ENCODE measurements around the gene CENPM. TPM values are rescaled to one million over a fixed set of nuclear protein-coding genes. Genes with fewer than 3 reads are reported as not detected.

CENPM gene
- total RNA-seq, 2 experiments from 2014 or later = 189 to 354 TPM

DNA sequence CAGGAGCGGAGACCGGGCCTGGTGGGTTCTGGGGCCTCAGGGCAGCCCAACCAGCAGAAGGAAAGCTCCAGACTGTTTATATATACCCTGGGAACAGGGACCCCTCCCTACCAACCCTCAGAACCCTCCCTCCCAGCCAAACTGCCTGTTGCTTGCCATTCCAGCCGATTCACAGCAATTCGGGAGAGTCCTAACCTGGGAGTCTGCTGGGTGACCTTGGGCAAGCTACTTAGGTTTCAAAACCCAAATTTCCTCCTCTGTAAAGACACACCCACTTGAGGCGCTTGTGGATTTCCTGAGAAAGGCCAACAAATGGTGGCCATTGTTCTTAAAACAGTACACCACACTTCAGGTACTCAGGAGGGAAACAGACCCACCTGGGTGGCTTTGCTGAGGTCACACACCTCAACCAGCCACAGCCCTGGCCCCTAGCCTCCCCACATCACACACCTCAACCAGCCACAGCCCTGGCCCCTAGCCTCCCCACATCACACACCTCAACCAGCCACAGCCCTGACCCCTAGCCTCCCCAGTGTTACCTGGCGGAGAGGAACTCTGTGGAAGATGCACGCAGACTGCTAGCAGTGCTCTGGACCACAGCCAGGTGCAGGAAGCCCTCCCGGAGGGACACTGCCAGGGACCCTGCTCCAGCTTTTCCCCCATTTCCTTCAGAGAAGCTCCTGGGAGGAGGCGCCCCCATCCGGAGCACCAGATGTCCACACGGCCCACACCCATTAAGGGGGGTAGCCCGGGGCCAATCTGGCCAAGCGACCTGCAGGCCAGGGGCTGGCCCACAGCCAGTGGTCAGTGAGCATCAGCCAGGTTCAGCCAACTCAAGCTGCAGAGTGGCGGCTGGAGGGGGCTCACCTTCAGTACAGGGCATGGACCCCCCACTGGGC is 38.3 kb downstream of the CENPM start:
- Histone ChIP-seq H3K36me3 (ENCODE audit: insufficient read depth, low read length) (peaks cover 43% of the 10 kb centered on the region), H3K4me2 (ENCODE audit: low read length) (no peak overlapping the region), H3K79me2 (ENCODE audit: insufficient read depth, low read depth, low read length) (no peaks in the 10 kb centered on the region), H3K9me2 (ENCODE audit: insufficient read depth, low read length) (no peaks in the 10 kb centered on the region), H2AFZ (ENCODE audit: low read length) (no peak overlapping the region), H3K4me3 (ENCODE audit: low read depth, low read length, poor library complexity, severe bottlenecking) (no peak overlapping the region), H3K4me1 (ENCODE audit: insufficient read depth, low read length, poor library complexity, severe bottlenecking) (peaks cover 12% of the 10 kb centered on the region), H4K20me1 (ENCODE audit: insufficient read depth, low read length) (0 out of 2 replicates have a peak, but pooled peaks cover 3% of the 10 kb centered on the region), H3K9me3 (ENCODE audit: low read length) (no peaks in the 10 kb centered on the region), H3K27ac (ENCODE audit: low read depth, low read length, poor library complexity, severe bottlenecking) (no peak overlapping the region)
- ChIA-PET POLR2A (no interaction called here), CTCF (ENCODE audit: unreplicated experiment) (no interaction called here)
- intact Hi-C loops (cut with micrococcal nuclease; ENCODE audit: unreplicated experiment) = no loop called here
- no peak for DNase-seq (ENCODE audit: low spot score)
- TF ChIP-seq, protein P1, sequence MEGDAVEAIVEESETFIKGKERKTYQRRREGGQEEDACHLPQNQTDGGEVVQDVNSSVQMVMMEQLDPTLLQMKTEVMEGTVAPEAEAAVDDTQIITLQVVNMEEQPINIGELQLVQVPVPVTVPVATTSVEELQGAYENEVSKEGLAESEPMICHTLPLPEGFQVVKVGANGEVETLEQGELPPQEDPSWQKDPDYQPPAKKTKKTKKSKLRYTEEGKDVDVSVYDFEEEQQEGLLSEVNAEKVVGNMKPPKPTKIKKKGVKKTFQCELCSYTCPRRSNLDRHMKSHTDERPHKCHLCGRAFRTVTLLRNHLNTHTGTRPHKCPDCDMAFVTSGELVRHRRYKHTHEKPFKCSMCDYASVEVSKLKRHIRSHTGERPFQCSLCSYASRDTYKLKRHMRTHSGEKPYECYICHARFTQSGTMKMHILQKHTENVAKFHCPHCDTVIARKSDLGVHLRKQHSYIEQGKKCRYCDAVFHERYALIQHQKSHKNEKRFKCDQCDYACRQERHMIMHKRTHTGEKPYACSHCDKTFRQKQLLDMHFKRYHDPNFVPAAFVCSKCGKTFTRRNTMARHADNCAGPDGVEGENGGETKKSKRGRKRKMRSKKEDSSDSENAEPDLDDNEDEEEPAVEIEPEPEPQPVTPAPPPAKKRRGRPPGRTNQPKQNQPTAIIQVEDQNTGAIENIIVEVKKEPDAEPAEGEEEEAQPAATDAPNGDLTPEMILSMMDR (conservative IDR thresholded peaks at IDR 0.05; ENCODE audit: low read length) = no peak
- TF ChIP-seq EZH2phosphoT487 (IDR thresholded peaks at IDR 0.05; ENCODE audit: borderline replicate concordance, low read depth, low read length) = no peak
- BruUV-seq (replicated peaks) = no TSS peak

DNA sequence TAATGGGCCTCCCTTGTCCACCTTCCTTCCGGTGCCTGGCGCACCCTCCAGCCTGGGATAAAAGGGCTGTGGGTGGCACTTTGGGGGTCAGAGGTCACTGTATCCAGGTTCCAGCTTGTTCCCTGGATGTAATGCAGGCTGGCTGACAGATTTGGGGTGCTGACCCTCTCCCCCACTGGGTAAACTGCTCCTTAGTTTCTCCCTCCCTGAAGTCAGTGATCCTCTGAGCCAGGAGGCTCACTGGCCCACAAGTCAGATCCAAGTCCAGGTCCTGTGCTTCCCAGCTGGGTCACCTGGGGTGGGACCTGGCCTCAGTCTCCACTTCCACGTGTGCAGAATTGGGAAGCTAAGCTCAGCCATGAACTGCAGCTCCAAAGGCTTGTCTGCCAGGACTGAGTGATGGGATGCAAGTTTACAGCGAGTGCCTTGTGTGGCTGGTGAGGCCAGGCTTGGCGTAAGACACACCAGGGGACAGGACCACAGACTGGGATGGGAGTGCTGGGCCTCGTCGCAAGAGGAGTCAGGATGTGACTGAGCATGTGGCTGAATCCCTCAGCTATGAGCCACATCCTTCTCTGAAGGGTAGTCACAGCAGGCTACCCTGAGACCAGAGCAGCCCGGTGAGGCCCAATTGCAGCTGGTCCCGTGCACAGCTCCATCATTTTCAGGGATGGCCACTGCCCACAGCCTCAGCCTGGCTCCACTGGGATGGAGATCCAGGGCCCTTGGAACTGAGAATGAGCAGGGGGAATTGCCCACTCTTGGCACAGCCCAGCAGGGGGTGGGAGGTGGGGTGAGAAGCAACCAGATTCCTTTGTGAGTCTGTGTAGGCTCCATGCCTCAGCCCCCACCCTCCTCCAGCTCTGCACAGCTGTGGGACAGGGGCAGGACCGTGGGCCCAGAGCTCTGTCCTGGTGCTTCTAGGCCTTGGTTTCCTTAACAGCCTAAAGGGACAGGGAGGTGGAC is 39.2 kb downstream of the CENPM start:
- CTCF ChIA-PET (ENCODE audit: unreplicated experiment) = no interaction called here
- POLR2A ChIA-PET = no interaction called here
- Histone ChIP-seq H3K4me1 (ENCODE audit: insufficient read depth, low read length, poor library complexity, severe bottlenecking) (peaks cover 12% of the 10 kb centered on the region), H3K4me3 (ENCODE audit: low read depth, low read length, poor library complexity, severe bottlenecking) (no peak overlapping the region), H3K27ac (ENCODE audit: low read depth, low read length, poor library complexity, severe bottlenecking) (no peak overlapping the region), H3K9me3 (ENCODE audit: low read length) (no peaks in the 10 kb centered on the region), H3K4me2 (ENCODE audit: low read length) (no peak overlapping the region), H3K9me2 (ENCODE audit: insufficient read depth, low read length) (no peaks in the 10 kb centered on the region), H2AFZ (ENCODE audit: low read length) (no peak overlapping the region), H3K36me3 (ENCODE audit: insufficient read depth, low read length) (peaks cover 53% of the 10 kb centered on the region), H4K20me1 (ENCODE audit: insufficient read depth, low read length) (no peaks in the 10 kb centered on the region), H3K79me2 (ENCODE audit: insufficient read depth, low read depth, low read length) (no peaks in the 10 kb centered on the region)
- no peak for DNase-seq (ENCODE audit: low spot score)
- TF ChIP-seq, protein P1 (conservative IDR thresholded peaks at IDR 0.05; ENCODE audit: low read length) = no peak
- no peak for TF ChIP-seq EZH2phosphoT487 (IDR thresholded peaks at IDR 0.05; ENCODE audit: borderline replicate concordance, low read depth, low read length)
- intact Hi-C loops (cut with micrococcal nuclease; ENCODE audit: unreplicated experiment) = no loop called here
- BruUV-seq (replicated peaks) = no TSS peak
